GM19328 (cell line): Measurements from ENCODE around the gene MED12L.
"Not testable (repeated sequence)": the region's sequence is repeated elsewhere in the genome, so short reads cannot be mapped to it uniquely, and the experiment has no call there.

Source experiments
- ATAC-seq: cut with Tn5 transposase; IDR thresholded peaks from one replicate; pipeline ENCODE4 v1.9.1; 2021; ENCODE audit warnings: mild to moderate bottlenecking, moderate library complexity; ENCODE audit not compliant: unreplicated experiment

MED12L gene

DNA sequence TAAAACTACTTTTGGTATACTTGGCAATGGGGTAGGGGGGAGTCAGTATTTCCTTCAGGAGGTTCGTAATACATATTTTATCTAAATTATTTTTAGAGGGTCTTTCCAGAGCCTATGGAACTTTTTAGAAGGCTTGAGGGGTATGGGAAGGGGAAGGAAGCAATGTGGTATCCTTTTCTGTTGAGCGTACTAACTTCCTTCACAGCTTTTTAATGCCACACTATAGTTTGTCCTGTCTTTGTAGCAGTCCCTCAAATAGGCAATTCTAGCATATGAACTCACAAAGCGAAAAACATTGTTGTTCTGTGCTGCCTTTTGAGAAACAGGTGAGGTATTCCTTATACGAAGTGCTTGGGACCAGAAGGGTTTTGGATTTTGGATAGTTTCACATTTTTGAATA lies 266.2 kb downstream of the MED12L start:
- no peak for ATAC-seq

DNA sequence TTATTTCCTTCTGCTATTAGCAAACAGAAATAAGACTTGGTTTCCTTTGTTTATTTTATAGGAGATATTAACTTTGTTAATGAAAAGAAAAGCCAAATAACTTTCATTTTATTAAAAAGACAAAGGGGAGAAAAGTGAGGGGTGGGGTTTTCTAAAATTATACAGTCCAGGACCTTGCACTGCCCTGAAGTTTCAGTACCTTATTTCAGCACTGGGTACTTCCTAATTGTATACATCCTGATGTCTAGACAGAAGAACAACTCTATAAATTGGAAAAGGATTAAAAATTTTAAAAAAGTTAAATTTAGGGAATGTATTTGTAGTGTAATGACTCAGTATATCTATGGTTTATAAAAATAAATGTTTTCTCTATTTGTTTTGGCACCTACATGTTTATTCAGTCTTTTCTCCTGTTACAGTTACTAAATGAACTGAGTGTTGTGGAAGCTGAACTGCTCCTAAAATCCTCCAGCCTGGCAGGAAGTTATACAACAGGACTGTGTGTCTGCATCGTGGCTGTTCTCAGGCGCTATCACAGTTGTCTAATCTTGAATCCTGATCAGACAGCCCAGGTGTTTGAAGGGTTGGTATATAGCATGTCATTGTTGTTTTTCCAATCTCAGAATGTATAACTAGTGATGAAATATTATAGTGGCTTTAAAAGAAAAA lies 271.5 kb downstream of the MED12L start:
- ATAC-seq, result no peak

DNA sequence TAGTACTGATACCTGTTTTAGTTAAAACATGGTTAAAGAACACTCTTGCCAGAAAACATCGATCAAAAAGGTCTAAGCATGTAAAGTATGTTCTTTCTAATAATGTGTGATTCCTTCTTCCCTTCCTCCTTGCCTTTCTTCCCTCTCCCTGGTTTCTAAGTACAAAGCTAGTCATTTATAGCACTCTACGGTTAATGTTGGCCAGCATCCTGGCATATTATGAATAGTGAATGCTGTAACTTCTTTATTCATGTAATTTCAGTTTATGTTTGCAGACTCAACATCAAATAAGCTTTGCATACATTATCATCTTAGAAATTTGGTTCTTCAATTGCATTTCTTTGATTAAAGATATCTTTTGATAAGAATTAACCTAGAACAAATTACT lies 272.0 kb downstream of the MED12L start:
- ATAC-seq, result no peak

DNA sequence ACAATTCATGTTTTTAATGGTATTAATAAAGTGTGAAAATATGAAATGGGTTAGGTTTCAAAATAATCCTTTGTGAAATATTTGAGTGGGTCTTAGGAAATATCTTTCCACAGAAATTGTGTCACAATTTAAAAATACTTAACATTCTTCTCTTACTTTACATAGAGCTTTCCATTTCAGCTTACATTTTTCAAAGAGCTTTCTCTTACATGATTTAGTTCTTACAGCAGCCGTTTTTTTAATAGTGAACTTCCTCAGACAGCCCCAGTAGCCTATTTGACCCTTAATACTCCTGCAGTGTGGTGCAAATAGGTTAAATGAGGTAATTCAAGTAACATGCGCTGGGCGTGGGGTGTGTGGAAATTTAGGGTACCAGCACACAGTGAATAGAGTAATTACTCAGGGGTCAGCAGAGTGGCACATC lies 277.3 kb downstream of the MED12L start:
- no peak for ATAC-seq

DNA sequence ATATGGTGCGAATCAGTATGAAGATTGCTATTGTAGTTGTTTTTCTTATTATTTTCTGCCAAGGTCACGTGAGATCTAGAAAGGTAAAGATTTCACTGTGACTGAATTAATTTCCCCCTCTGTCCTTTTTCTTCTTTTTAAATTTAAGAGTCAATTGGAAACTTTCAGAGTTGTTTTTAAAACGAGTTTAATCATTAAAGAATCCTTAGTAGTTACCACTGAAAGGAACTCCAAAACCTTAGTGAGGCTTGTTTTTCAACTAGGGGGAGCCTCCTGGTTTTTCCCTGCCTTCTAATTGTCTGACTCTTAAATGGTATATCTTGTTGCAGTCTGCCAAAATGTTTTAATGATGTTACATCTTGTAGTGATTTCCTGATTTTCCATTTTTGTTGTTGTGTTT lies 281.5 kb downstream of the MED12L start:
- no peak for ATAC-seq

DNA sequence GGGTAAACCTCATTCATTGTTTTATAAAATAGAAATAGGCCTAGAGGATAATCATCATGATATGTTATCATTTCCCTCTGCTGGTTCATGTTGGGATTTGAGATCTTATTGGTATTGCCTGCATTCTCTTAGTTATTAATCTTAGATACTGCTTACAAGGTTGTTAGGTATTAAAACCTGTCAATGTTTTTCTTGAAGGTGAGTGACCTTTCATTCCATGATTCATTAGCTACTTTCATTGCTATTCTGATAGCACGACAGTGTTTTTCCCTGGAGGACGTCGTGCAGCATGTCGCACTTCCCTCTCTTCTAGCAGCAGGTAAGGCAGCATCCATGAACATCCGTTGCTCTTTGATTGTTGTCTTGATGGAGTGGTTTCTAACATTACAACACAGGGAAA lies 282.0 kb downstream of the MED12L start:
- no peak for ATAC-seq

DNA sequence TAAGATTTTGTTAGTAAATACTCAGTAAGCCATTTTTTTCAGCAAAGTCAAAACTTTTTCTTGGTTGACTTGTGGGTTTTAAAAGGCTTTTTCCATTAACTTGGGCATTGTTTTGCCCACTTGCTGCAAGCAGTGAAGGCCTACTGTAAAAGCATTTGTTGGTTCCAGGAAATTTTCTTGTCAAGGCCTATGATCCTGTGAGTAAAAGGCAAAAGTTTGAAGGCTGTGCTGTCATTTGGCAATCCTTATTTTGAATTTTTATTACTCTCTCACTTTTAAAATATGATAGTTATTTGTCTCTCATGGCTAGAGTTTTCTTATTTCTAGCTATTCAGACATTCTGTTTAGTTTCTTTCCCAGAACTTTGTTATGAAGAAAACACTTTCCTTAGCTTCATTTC lies 286.1 kb downstream of the MED12L start:
- no peak for ATAC-seq

DNA sequence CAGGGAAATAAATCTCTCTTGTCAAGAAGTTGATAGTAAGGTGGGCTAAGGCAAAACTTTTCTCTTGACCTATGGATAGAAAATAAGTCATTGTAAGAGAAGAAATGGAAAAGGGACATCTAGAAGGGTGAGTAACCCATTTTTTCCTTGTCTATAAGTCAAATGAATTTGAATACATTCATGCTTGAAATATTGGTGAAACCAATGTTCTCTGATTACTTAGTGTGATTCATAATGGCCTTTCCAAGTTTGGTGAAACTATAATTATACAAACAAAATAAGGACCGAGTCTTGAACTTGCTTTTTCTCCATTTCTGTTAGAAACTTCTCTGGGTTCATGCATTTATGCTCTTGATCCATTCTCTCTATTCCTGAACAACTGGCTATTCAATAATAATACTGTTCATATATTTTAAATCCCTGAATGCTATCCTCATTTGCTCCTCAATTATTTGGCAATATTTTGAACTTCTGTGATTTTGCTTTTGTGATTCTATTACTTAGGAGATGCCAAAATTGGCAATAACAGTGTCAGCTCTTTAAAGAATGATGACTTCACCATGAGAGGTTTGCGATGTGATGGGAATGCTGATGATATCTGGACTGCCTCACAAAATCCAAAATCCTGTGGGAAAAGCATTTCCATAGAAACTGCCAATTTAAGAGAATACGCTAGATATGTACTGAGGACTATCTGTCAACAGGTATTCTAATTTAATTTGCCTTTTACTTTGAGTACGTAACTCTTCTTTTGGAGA lies 286.8 kb downstream of the MED12L start:
- ATAC-seq, result no peak

DNA sequence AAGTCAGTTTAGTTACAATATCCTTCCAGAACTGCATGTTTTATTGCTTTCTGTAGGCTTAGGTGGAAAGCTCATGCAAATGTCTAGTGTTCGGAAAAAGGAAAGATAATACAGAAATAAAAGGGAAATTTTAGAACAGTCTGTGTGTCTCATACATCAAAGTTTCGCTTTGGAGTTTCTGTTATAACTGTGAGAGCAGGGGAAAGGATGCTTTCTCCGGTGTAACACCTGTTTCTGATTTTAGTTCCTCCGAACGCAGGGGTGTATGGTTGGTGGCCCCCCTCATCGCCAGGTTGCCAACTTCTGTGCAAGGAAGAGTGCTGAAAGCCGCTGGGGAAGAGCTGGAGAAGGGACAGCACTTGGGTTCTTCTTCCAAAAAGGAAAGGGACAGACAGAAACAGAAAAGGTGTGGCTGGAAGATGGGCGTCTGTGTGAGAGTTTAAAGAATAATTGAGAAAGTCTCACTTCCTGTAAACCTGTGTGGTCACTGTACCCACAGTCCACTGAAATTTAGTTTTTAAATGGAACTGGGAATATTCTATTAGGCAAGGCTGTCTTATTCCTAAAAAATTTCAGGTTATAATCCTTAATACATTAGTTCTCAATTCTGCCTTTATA lies 292.4 kb downstream of the MED12L start:
- ATAC-seq, result no peak

DNA sequence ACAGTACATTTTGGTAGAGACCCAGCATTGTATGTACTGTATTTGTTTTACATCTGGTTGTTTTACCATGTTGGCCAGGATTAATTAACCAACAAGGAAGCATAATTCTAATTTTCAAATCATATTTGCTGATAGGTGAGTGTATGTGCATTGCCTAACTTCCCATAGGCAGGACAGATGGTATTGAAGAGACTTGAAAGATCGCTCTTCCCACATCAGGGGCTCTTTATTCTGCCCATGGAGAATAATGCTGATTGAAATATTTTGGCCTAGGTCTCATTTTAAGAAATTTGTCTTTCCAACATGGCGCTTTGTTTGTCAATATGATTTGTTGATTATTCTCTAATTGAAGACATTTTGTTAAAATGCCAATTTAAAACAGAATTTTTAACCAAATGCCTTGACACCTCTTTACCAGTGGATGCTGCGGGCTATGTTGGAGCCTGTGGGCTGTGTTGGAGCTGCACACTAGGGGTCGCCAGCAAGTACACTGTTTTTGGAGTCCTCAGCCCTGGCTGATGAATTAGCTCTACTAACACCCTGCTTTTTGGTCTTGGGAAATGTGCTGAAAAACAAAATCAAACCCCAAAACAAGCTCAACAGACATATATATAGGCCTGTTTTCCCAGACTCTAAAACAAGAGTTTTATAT lies 293.7 kb downstream of the MED12L start:
- peak; percentile 32 for ATAC-seq

DNA sequence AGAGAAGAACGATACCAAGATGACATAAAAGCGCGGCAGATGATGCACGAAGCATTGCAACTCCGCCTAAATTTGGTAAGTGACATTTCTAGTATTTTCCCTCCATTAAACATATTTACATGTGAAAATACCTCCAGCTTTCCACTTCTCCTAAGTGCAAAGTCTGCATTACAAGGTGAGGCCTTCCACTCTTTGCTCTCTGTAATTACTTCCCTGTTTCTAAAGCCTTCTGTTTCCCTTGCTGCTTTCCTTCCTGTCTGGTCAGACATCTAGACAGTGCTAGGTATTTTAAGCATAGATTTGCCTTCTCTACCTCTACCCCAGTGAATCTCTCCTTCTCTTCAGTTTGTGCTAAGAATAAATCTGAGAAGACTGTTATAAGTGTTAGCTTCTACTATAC lies 297.2 kb downstream of the MED12L start:
- no peak for ATAC-seq

DNA sequence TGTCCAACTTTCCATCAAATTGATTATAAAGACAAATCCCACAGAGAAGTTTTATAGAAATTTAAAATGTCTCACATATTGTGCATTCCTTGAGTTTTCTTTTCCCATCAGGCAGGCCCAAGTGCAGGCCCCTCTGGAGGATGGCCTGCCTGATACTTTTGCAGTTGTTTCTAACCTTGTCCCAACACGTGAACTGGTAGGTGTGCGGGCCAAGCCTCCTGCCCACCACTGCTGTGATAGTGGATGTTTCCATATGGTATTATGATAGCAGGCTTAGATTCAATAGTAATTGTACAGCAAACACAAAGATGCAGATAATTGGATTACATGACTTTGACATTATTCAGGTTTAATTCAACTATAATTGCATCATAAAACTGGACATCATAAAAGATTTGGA lies 297.6 kb downstream of the MED12L start:
- ATAC-seq, result no peak

DNA sequence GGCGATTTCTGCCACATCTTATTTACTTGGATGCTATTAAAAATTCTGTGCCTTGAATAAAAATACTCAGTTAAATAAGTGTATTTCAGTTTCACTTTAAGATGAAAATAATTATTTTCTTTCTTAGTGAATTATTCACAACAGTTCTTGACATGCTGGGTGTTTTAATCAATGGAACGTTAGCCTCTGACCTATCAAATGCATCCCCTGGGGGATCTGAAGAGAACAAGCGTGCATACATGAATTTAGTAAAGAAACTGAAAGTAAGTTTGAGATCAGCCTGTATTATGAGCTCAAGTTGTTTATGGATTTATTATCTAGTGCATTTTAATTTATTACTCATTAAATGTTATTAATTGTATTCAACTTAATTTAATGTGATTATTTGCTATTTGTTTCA lies 298.5 kb downstream of the MED12L start:
- peak; percentile 33 for ATAC-seq

DNA sequence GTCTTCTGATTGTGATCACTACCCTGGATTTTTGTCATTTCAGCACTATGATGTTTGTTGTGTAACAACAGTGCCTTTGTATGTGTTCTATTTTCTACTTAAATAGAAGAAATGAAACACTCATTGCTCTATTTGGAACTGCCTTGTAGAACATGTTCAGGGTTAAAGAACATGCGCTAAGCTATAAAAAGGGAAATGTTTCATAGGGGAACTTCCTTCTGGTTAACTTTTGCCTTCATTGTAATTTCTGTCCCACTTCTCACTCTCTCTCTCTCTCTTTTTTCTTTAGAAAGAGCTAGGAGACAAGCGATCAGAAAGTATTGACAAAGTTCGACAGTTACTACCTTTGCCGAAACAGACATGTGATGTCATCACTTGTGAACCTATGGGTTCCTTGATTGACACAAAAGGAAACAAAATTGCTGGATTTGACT lies 299.3 kb downstream of the MED12L start, which contains the start of gene P2RY12:
Gene P2RY12, minus strand, starts transcription at position 13 of the 434 bp plus-strand sequence. CDS start 45,908 bp downstream, outside the sequence.
- peak; percentile 43 for ATAC-seq

DNA sequence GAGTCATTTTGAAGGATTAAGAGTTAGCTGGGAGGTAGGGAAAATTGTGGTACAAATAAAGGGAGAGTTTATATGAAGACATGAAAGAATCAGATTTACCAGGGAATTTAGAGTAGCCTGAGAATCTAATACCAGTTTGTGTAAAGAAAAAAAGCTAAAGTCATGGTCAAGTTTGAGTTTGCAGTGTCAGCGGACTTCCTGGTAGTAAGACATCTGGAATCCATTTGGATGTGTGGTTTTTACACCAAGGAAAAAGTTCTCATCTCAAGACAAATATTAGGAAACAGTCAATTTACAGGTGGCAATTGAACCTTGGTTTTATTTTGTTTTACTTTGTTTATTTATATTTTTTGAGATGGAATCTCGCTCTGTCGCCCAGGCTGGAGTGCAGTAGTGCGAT lies 300.6 kb downstream of the MED12L start:
- ATAC-seq, result no peak

DNA sequence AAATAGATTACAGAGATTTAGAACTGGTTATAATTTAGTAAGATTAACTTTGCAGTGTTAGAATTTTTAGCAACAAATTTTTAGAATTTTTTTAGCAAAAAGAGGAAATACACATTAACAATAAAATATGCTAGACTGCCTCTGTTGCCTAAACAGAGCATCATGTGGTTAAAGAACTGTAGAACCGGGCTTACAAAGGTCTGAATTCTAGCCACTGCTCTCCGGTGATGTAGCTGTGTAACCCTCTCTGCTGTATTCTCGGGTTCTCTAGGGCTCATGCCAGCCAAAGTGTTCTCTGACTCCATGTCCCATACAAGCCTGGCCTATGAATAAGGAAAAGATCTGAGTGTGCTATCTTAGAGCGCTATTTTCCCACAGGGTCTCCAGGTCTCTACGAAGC lies 302.0 kb downstream of the MED12L start:
- ATAC-seq, result no peak

DNA sequence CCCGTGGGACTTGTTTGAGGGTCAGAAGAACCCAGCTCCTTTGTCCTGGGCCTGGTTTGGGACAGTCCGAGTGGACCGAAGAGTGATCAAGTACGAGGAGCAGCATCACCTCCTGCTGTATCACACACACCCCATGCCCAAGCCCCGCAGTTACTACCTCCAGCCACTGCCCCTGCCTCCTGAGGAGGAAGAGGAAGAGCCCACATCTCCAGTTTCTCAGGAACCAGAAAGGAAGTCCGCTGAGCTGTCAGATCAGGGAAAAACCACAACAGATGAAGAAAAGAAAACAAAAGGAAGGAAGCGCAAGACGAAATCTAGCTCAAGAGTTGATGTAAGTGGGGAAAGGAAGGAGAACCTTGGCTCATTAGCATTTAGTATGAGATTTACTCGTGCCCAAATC lies 302.4 kb downstream of the MED12L start:
- ATAC-seq, result no peak

DNA sequence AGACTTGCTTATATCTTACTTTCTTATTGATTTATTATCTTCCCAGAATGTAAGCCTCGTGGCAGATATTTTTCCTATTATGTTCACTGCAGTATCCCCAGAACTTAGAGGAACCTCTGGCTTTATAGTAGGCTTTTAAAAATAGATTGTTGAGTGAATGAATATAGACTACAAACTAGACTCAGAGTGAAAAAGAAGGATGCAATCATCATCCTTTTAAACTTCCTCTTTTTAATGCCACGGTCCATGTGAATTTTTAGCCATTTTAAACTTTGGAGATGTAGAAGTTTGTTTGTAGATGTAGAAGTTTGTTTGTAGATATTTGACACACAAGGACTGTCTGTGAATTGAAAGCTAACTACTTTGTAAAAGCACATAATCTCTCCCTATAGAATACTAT lies 306.3 kb downstream of the MED12L start:
- ATAC-seq, result no peak

DNA sequence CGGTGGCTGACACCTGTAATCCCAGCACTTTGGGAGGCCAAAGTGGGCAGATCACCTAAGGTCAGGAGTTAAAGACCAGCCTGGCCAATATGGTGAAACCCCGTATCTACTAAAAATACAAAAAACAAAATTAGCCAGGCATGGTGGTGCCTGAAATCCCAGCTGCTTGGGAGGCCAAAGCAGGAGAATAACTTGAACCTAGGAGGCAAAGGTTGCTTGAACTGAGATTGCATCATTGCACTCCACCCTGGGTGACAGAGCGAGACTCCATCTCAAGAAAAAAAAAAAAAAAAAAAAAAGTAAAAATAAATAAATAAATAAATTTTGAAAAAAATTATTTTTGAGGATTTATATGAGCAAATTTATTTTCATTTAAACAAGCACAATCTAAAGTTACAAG lies 306.7 kb downstream of the MED12L start:
- ATAC-seq, result not testable (repeated sequence)

DNA sequence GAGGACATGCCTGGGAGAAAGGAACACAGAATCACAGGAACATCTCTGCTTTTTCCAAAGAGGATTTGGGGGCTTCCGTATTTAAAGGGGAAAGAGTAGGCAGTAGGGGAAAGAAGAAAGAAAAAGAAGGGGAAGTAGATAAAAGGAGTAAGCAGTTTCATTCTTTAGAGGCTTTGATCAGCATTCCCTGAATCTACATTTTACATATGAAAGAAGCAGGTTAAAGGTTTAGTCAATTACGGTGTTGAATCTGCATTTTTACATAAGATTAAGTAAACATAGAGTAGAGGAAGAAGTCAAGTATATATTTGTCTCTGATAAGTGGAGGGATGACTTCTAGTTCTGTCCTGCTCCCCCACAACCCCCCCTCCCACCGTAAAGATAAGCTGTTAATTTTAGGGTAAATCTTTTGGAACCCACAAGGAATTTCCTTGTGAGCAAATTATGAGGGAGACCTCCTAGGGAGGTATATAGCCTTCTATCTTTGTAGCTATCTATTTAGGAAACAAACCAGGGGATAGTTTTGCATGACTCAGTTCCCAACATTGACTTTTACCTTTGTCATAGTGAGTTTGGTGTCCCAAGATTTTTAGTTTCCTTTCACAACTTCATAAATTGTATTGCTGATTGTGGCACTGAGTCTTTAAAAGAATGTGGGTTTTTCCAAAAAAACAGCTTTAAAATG lies 307.8 kb downstream of the MED12L start:
- ATAC-seq, result no peak

DNA sequence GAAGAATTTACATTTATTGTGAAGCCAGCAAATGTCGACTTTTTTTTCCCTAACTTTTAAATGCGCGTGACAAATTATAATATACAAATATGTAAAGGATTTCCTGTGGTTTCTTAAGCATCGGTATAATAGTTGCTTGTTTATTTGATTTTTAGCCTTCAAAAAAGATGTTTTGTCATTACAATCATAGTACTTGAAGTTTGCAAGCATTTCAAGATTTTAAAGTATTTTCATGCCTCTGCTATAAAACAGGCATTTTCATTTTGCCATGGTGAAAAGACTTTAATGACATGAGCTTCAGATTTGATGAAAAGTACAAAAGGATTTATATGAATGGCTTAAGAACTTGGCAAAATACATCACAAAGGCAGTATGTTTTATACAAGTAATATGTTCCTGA lies 308.5 kb downstream of the MED12L start:
- no peak for ATAC-seq
